GM12878 (cell line): ENCODE results near the gene PROKR1.

Experiments
- CTCF ChIP-seq, 3 experiments: IDR thresholded peaks in 2 of 3; conservative IDR thresholded peaks in 1 of 3; 2 replicates each; pipeline ENCODE4 v1.5.1; 2011; ENCODE audit warnings: low read depth in 3 of 3, low read length in 3 of 3, mild to moderate bottlenecking in 3 of 3, control low read depth in 2 of 3, moderate library complexity in 2 of 3, inconsistent platforms in 1 of 3, mixed read lengths in 1 of 3; ENCODE audit not compliant: control insufficient read depth in 2 of 3, insufficient read depth in 1 of 3; ENCODE audit errors: extremely low read depth in 1 of 3
- FOS ChIP-seq: IDR thresholded peaks from 3 replicates; pipeline ENCODE4 v1.6.1; 2011; ENCODE audit warnings: borderline replicate concordance; ENCODE audit not compliant: insufficient read length; ENCODE audit errors: extremely low read depth
- HDAC2 ChIP-seq: fragments of 200-600 bp; sonication (generic); IDR thresholded peaks from 2 replicates; pipeline ENCODE4 v1.6.1; 2017
- POLR2A ChIP-seq: IDR thresholded peaks from 2 replicates; pipeline ENCODE4 v1.6.1; 2011; ENCODE audit warnings: low read depth, mild to moderate bottlenecking, low read length
- ZBED1 ChIP-seq: IDR thresholded peaks from 2 replicates; pipeline ENCODE4 v1.6.1; 2016; ENCODE audit warnings: borderline replicate concordance
- ZZZ3 ChIP-seq: IDR thresholded peaks from 2 replicates; pipeline ENCODE4 v1.6.1; 2011; ENCODE audit warnings: low read depth; ENCODE audit not compliant: control insufficient read depth, insufficient read length

DNA sequence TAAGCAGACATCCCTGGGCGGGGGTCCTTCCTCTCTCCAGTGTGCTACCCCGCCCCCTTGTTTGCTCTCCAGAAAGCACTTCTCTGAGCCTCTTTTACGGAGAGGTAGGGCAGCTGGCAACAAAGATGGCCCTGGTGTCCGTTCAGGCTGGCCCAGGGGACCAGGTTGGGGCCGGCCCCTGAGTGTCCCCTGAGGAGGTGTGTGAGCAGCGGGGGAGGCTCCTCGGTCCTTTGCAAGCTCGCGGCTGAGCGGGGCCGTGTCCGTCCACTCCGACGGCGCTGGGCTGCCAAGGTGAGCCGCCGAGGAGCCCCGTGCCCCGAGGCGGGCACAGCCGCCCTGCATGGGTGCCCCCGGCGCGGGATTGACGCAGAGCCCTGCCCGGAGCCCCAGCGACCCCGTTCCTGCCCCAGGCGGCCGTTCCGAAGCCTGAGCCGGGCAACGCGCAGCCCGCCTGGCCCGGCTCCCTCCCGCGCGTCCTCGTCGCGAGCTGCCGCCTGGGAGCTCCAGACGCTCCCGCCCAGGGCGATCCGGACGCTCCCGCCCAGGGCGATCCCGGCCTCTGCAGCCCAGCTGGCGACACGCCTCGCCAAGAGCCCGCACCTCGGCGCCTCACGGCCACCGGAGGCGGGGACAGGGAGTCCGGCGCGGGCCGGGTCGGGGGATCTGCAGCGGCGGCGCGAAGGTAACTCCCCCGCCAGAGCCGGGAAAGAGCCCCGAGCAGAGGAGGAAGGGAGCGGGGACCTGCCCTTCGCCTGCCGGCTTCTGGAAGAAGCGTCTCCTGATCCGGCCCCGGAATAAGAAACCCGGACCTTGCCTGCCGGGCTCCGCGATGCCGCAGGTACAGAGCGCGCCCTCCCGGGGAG lies at the start of gene PROKR1:
- TF ChIP-seq HDAC2: no peak
- no peak for TF ChIP-seq FOS
- TF ChIP-seq POLR2A: no peak
- no peak for TF ChIP-seq CTCF (IDR thresholded peaks at IDR 0.05 in 2 of 3, conservative IDR thresholded peaks at IDR 0.05 in 1 of 3; ENCODE audit: control insufficient read depth in 2 of 3, extremely low read depth in 1 of 3, insufficient read depth in 1 of 3, low read depth in 3 of 3, low read length in 3 of 3)
- TF ChIP-seq ZBED1: no peak
- no peak for TF ChIP-seq ZZZ3
